SK-MEL-5 (cell line): Measurements from ENCODE around the gene SLC25A21. TPM values are rescaled to one million over a fixed set of nuclear protein-coding genes. Genes with fewer than 3 reads are reported as not detected.

Source experiments
- DNase-seq: peaks from one replicate; pipeline ENCODE4 v3.0.0-alpha.2; 2016; ENCODE audit warnings: low read depth, low spot score
- in situ Hi-C: cut with HindIII; loops from 2 replicates; pipeline ENCODE4 v1.10.0; 2016; ENCODE audit warnings: low sequenced_read_pairs, high pct_unique_total_duplicates, low pct_unique_long_range_greater_than_20kb
- total RNA-seq: library from RNA; depleted of rRNA; stranded (reverse); fragments of >200 nt; shearing (Covaris generic); gene quantifications from 2 replicates; pipeline ENCODE4 v1.2.3, GENCODE V29; 2014

Gene SLC25A21
- total RNA-seq, 1 experiment from 2014 or later = 1.8 TPM

- DNase-seq = no peak
- in situ Hi-C loops = no loop called here
Measured at GRCh38 chr14:36667679-36668078, 504.7 kb downstream of the SLC25A21 start.

- DNase-seq = no peak
- in situ Hi-C loops = no loop called here
Measured at GRCh38 chr14:36666416-36667206, 505.8 kb downstream of the SLC25A21 start.

- no peak for DNase-seq
- in situ Hi-C loops = no loop called here
Measured at GRCh38 chr14:36665887-36666415, 506.5 kb downstream of the SLC25A21 start.

GRCh38 chr14:36664322-36665193, 507.8 kb downstream of the SLC25A21 start:
- in situ Hi-C loops = no loop called here

DNA sequence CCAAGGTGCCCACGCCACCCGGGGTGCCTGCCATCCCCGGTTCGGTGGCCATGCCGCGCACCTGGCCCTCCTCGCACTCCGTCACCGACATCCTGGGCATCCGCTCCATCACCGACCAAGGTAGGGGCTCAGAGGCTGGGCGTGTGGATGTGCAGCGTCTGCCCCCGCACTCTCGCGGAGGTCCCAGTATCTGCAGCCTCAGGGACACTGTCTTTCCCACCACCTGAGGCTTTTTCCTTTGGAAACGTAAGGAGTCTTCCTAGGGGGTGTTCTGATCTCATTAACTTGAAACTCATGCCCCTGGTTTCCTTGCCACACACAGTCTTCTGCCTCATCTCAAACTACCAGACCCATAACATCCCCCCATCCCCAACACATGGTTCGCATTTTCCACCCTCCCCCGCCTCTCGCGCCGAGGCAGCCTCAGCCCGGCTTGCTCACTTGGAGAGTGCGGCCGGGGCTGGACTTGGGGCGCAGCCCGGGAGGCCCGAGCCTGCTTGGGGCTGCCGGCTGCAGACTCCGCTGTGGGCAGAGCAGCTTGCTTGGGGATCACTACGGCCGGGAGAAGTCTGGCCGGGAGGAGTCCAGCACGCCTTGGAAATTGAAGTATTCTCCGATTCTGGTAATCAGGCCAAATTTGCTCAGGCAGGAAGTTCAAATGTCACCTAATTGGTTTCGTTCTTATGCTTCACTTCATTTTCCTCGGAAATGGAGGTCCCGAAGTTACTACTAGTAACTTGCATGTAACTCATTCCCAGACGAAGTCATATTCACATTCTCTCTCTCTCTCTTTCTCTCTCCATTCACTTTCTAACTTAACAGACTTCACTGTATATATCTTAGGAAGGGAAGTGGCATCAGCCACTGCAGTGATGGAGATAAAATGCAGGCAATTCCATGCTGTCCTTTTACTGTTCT, 508.7 kb downstream of the SLC25A21 start:
- DNase-seq = no peak
- in situ Hi-C loops = no loop called here

More at GRCh38 chr14:36664322-36665193, 507.8 kb downstream of the SLC25A21 start:
- DNase-seq = no peak

GRCh38 chr14:36662543-36663403, 509.6 kb downstream of the SLC25A21 start:
- peak; percentile 22 for DNase-seq
- in situ Hi-C loops = no loop called here

- in situ Hi-C loops = no loop called here
Measured at GRCh38 chr14:36662258-36662542, 510.2 kb downstream of the SLC25A21 start.

DNA sequence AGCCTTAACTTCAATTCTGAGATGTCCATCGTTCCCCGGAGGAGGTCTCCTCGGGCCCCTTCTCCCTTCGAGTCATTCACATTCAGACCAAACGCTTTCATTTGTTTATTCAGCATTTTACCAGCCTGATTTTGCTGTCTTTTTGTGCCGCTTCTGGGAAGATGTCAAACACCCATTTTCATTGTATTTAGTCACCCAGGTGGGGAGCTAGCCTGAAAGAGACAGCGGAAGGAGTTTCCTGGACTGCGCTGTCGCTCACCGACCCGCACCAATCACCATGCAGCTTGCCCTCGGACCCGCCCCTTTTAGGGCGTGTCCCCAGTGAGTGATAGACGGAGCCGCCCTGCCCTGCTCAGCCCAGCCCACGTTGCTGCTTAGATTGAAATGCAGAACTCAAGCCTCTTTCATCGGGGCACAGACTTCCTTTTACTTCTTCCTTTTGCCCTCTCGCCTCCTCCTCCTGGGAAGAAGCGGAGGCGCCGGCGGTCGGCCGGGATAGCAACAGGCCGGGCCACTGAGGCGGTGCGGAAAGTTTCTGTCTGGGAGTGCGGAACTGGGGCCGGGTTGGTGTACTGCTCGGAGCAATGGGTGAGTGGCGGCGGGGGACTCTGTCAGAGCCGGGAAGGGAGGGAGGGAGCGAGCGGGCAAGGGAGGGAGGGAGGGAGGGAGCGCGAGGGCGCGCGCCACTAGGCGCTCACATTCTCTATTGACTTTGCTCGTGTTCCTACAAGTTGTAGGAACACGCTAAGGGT, 510.7 kb downstream of the SLC25A21 start, which contains the start of gene PAX9:
PAX9 (plus strand) TSS at position 355 of the 752 bp plus-strand sequence; CDS start at position 585, 230 bp downstream.
- peak; percentile 91 for DNase-seq
- in situ Hi-C loops = no loop called here

More at GRCh38 chr14:36662258-36662542, 510.2 kb downstream of the SLC25A21 start:
- DNase-seq = no peak

DNA sequence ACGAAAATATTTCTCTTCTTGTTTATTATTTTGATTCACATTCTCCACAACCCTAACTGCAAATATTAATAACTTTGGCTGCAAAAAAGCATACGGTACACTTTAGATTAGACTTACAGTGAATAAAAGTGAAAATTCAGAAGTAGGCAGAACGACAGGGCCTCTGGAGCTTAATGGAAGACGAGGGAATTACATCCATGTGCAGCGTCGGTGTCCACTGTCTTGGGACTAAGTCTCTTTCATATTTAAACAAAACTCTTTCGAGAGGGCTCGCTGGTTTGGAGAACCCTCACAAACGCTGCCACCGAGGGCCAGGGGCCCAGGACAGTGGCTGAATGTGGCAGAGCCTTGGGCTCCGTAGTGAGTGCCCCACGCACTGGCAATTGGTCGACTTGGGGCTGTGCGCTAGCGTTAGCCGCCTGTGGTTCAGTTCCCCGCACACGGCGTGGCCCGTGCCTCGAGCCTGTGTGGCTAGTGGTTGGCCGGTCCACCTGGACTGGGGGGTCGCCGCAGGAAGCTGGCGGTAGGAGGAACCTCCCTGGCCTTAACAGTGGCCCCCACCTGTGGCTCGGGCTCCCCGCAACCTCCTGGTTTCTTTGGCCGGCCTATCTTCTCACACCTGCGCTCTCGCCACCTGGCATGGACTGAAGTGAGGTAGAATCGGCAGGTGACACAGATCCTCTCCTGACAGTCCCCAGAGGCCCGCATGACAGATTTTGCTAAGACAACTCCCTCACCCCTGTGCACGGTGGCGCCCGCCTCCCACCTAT, 511.5 kb downstream of the SLC25A21 start:
- no peak for DNase-seq
- in situ Hi-C loops = no loop called here

GRCh38 chr14:36659822-36660735, 512.3 kb downstream of the SLC25A21 start:
- DNase-seq = no peak
- in situ Hi-C loops = no loop called here

GRCh38 chr14:36659010-36659821, 513.2 kb downstream of the SLC25A21 start:
- in situ Hi-C loops = no loop called here
- DNase-seq = no peak

DNA sequence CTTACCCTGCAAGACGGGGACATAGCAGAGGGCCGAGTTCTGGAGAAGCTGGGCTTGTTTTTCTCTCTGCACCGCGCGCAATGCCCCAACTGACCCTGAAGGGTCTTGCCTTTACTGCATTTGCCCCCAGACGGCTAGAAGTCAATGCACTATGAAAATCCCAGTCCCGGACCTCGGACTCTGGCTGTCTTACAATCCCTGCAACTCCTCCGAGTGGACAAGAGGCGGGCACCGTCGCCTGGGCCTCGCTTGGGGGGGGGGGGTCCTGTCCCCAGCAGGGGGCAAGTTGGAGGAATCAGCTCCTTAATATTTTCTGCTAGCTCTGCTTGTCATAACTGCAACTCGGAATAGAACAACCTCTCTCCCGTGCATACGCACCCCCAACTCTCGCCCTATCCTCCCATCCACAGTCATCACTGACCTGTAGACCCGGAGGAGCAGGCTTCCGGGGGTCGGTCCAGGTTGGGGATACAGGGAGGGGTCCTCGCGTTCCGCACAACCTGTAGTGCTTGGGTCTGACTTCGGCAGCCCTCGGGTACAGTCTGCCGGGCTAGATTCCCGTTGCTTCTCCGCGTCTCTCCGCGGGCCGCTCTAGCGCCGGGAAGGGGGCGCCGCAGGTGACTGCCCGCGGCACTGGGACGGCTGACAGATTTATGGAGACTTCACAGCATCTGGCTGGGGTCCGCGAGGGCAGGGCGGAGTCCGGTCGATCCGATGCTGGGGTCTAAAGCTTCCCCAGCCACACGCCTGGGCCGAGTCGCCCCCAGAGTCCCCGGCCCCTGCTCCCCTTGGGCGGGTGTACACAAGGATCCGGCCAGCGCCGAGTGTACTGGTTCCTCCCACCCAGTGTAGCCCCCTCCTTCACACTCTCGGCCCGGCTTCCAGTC, 514.0 kb downstream of the SLC25A21 start:
- DNase-seq = no peak
- in situ Hi-C loops = no loop called here
